ENCODE data around the gene DUSP11.
"Not testable (repeated sequence)": the region's sequence is repeated elsewhere in the genome, so short reads cannot be mapped to it uniquely, and the experiment has no call there.

Gene DUSP11

DNA sequence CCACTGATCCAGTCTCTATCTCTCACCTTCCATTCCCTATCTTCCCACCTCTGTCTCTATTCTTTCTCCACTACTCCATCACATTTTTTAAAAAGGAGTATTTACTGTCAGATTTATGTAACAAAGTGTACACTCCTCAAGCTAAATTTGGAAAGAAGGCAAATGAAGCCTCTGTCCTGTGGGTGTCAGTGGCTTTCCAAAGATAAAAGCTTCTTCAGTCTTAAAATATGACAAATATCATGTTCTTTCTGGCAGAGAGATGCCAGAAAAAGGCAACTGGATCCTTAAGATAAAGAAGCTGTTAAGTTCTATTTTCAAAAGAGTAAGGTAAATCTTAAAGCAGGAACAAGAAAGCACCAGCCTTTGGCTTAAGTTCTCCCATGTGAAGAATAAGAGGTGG lies 7.1 kb downstream of the DUSP11 start:
- no peak for DNase-seq (ENCODE audit: low spot score)

- no peak for DNase-seq (ENCODE audit: low spot score)
These were observed 9.2 kb downstream of the DUSP11 start for GRCh38 chr2:73770725-73771124.

DNA sequence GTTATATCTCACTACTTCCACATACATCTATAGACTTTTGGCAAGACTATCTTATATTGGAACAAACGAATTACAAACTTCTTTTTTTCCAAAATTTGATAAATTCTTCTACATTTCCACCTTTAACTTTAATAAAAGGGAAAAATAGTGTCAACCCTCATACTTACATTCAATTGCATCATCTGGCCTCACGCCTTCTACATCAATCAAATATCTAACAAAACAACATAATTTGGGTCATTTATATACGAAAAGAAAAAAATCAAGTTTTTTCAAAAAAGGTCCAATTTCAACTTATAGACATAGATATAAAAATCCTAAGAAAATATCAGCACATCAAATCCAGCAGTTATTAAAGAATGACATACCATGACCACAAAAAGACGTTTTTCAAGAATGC lies 12.9 kb downstream of the DUSP11 start:
- DNase-seq (ENCODE audit: low spot score) = no peak

- no peak for DNase-seq (ENCODE audit: low spot score)
These were observed 13.6 kb downstream of the DUSP11 start for GRCh38 chr2:73766349-73766748.

GRCh38 chr2:73764945-73765344 lies 15.0 kb downstream of the DUSP11 start:
- no peak for DNase-seq (ENCODE audit: low spot score)

DNA sequence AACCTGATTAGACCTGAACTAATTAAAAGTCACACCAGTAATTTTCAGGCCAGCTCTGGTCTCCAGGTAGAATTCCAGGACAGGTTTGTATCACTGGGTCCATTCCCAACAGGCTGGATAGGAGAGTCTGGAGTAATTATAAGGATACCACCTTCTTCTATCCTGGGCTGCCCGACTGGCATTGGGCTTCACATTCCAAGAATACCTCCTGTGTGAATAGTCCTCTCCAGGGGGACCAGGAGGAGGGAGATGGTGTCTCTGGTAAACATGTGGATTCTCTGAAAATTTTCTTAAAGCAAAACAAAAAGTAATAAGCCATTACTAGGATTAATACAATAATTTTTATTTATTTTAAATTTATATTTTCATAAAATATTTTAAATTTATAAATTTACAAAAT lies 17.3 kb downstream of the DUSP11 start:
- no peak for DNase-seq (ENCODE audit: low spot score)

DNA sequence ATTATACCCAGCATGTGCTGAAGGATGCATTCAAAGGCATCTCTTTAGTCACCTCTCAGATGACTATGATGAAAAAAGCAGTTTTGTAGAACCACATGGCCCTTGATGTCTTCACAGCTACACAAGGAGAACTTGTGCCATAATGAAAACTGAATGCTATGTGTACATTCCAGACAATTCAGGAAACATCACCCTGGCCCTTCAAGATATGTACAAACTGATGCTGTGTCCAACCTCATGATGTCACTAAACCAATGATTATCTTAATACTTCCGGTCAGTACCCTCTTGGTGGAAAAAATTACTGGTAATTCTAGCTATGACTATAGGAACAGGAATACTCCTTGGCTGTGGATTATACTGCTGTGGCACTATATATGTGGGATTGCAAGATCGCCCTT lies 20.0 kb downstream of the DUSP11 start:
- no peak for DNase-seq (ENCODE audit: low spot score)

DNA sequence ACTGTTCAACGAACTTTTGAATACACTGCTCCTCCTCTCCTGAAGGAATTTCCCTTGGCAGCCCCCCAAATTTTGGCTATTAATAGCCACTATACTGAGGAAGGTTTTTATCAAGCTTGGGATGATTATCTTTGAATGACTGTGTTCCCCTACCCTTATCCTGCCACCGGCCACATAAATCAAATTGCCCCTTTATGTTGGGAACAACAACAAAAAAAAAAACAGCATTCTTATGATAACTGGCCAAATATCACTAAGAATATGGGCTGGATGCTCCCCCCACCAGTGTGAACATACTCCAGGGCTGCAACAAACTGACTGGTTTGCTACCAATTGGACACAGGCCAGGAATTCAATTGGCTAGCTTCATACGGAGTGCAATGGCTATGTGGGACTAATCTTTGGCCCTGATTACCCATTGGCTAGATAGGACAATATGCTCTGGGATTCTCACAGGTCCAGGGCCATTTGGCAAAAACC lies 20.6 kb downstream of the DUSP11 start:
- peak; percentile 22 for DNase-seq (ENCODE audit: low spot score)

GRCh38 chr2:73754332-73754731 lies 25.6 kb downstream of the DUSP11 start:
- DNase-seq (ENCODE audit: low spot score) = not testable (repeated sequence)

DNA sequence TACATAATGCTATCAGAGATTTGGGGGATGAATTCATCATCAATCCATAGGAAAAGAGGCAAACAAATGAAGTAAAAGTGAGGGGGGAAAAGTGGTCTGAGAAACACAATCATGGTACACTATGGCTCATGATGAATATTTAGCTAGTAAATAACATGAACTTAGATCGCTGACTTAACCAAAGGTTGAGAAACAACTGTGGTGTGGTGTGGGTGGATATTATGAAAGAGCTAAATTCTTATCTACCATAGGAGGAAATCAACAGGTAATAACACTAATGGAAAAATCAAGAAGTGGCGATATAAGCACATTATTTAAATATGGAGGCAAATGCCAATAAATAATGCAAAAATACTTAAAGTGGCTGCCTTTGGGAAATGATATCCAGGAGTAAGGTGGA lies 30.6 kb downstream of the DUSP11 start:
- DNase-seq (ENCODE audit: low spot score) = no peak

DNA sequence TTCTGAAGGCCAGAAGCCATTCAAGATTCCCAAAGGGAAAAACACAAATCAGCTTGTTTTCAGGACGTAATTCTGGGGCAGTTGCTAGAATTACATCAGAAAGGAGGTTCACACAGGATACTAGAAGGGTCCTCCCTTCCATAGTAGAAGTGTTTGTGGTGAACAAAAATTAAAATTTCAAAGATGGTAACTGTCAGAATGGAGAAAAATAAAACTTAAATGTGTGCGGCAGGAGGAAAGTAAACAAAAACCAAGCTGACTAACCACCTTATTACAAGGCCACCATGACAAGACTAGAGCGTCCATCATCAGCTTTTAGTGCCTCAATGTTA lies 33.1 kb downstream of the DUSP11 start:
- DNase-seq (ENCODE audit: low spot score) = no peak

GRCh38 chr2:73746015-73746876 lies 33.7 kb downstream of the DUSP11 start:
- DNase-seq (ENCODE audit: low spot score) = no peak

GRCh38 chr2:73740767-73741166 lies 39.1 kb downstream of the DUSP11 start:
- DNase-seq (ENCODE audit: low spot score) = no peak

DNA sequence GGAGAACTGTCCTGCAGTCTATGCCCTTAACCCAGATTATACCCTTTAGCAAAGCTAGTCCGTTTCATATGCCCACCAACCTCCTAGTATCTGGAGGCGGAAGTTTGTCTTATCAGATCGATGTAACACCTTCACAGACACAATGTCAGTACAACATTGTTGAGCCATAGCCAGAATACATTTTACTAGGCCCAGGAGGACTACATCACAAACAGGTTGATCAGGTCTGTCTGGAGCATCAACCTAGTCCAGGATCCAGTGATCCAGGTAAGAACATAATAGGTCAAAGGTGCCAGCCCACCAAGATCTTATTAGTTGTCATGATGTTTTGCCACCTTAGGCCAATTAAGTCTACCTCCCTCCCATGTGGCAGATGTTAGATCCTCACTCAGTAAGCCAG lies 40.8 kb downstream of the DUSP11 start:
- DNase-seq (ENCODE audit: low spot score) = no peak

DNA sequence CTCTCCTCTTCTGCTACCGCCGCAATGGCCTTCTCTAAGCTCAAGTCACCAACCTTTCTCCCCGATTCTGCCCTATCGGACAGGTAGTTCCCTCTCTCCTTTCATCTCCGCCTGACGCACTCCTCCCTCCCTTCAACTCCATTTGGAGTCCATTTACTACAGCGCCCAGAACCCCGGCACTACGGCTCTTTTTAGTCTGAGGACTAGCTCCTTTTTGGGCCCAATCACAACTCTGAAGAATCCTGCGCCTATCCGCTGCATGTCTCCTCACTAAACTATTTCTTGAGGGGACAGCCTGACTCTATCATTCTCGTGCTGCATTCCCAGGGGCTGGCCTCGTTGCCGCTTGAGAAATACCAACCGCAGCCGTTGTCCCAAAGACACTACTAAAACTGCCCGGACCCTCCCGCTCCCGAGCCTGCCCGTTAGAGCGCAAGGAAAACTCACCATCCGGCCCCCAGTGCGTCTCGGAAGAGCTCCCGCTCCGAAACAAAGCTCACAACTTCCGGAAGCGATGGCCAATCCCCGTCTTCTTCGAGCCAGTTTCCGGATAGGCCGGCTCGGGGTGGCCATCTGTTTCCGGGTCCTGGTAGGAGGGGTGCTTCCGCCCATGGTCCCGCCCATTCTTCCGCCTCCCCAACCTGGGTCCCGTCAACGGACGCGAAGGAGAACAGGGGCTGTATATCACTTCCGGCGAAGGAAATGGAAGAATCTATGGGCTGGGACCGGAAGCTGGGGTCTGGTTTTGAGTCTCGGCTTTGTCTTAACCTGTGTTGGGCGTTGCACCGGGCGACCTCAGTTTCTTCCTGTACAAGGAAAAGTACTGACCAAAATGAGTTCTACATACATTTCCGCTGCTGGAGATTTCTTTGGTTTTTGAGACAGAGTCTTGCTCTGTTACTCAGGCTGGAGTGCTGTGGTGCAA lies 42.8 kb downstream of the DUSP11 start, which contains the start of gene TPRKB:
TPRKB (minus strand) TSS at position 491 of the 925 bp plus-strand sequence. CDS start 2,776 bp downstream, outside the sequence.
- DNase-seq (ENCODE audit: low spot score) = peak; percentile 98

GRCh38 chr2:73736378-73736777 lies 43.5 kb downstream of the DUSP11 start:
- DNase-seq (ENCODE audit: low spot score) = no peak

GRCh38 chr2:73730810-73731209 lies 49.1 kb downstream of the DUSP11 start:
- no peak for DNase-seq (ENCODE audit: low spot score)

GRCh38 chr2:73728711-73729110 lies 51.2 kb downstream of the DUSP11 start:
- DNase-seq (ENCODE audit: low spot score) = no peak

DNA sequence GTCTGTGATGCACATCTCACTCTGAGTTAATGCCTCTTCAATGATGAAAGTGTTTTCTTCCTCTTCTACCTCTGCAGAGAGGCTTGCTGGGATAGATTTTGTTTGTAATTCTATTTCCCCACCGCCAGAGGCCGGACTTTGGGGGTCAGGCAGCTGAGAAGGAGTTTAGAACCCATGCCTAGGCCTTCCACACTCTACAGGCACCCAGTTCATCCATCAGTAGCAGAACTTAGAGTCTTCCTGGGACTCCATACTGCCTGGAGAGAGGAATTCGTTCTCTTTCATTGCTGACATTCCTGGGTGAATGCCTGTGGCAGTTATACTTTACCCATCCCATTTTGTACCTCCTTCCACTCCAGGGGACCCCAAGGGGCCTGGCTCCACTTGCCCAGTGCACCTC lies 51.9 kb downstream of the DUSP11 start:
- no peak for DNase-seq (ENCODE audit: low spot score)

GRCh38 chr2:73726657-73727056 lies 53.2 kb downstream of the DUSP11 start:
- not testable (repeated sequence) for DNase-seq (ENCODE audit: low spot score)

DNA sequence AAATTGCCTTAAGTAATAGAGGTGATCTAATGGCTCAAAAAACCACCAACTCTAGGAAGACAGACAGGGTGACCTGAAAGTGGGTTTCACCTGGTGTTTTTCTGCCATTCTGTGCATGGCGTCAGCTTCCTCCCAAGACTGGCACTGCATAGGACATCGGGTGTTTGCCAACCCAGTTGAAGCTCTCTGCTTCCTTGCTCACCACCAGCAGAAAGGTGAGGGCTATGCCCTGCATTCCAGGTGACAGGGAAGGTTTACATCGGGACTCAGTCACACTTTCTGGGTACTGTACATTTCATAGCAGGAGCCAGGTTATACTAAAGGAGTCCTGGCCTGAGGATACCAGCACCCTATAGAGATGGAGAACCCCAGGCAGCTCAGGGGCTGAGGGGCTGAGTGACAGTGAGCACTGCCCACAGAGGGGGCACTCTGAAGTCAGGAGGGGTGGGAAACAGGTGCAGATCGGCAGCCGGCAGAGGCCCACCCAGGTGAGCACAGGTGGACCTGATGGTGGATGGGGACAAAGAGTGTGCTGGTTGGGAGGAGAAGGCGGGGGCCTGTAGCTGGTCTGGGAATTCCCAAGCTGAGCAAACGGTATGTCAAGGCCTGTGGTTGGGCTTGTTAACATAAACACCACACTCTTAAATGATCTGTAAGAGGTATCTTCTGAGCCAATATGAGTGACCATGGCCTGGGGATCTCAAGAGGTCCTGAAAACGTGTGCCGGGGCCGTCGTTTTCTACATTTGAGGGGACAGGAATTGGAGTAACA lies 60.9 kb downstream of the DUSP11 start:
- no peak for DNase-seq (ENCODE audit: low spot score)

- DNase-seq (ENCODE audit: low spot score) = no peak
These were observed 61.5 kb downstream of the DUSP11 start for GRCh38 chr2:73718421-73718820.
